Measurements from ENCODE around the gene MPP3.
"Not testable (repeated sequence)": the region's sequence is repeated elsewhere in the genome, so short reads cannot be mapped to it uniquely, and the experiment has no call there.

The MPP3 gene

GRCh38 chr17:43816336-43817320 is 16.3 kb downstream of the MPP3 start:
- DNase-seq: no peak
- intact Hi-C loops (cut with DNase I): no loop called here

- no peak for DNase-seq
- intact Hi-C loops (cut with DNase I): no loop called here
Measured at GRCh38 chr17:43814714-43815113, 18.2 kb downstream of the MPP3 start.

GRCh38 chr17:43814026-43814425 is 18.9 kb downstream of the MPP3 start:
- peak in 1 of 42 donors; percentile 18 for DNase-seq
- intact Hi-C loops (cut with DNase I): no loop called here

GRCh38 chr17:43813386-43813785 is 19.6 kb downstream of the MPP3 start:
- intact Hi-C loops (cut with DNase I): no loop called here
- no peak for DNase-seq

- DNase-seq: no peak
- intact Hi-C loops (cut with DNase I): no loop called here
Measured at GRCh38 chr17:43812396-43813265, 20.3 kb downstream of the MPP3 start.

- peak in 1 of 42 donors; percentile 29 for DNase-seq
- intact Hi-C loops (cut with DNase I): no loop called here
Measured at GRCh38 chr17:43810823-43811222, 22.1 kb downstream of the MPP3 start.

GRCh38 chr17:43810226-43810715 is 22.7 kb downstream of the MPP3 start:
- intact Hi-C loops (cut with DNase I): no loop called here
- DNase-seq: peak in 1 of 42 donors; percentile 38

GRCh38 chr17:43809121-43809520 is 23.8 kb downstream of the MPP3 start:
- intact Hi-C loops (cut with DNase I): no loop called here
- peak in 1 of 42 donors; percentile 12 for DNase-seq

GRCh38 chr17:43808076-43808475 is 24.9 kb downstream of the MPP3 start:
- intact Hi-C loops (cut with DNase I): no loop called here
- DNase-seq: peak in 1 of 42 donors; percentile 30

GRCh38 chr17:43805117-43805516 is 27.8 kb downstream of the MPP3 start:
- DNase-seq: no peak
- intact Hi-C loops (cut with DNase I): no loop called here

GRCh38 chr17:43803758-43804157 is 29.2 kb downstream of the MPP3 start:
- DNase-seq: peak in 1 of 42 donors; percentile 28

GRCh38 chr17:43801844-43802243 is 31.1 kb downstream of the MPP3 start:
- intact Hi-C loops (cut with DNase I): no loop called here

More at GRCh38 chr17:43803758-43804157, 29.2 kb downstream of the MPP3 start:
- intact Hi-C loops (cut with DNase I): no loop called here

GRCh38 chr17:43800736-43801135 is 32.2 kb downstream of the MPP3 start:
- intact Hi-C loops (cut with DNase I): no loop called here
- DNase-seq: peak in 7 of 42 donors; percentile 28 to 68 (median 36)

More at GRCh38 chr17:43801844-43802243, 31.1 kb downstream of the MPP3 start:
- DNase-seq: no peak

- DNase-seq: peak in 1 of 42 donors; percentile 10
- intact Hi-C loops (cut with DNase I): no loop called here
Measured at GRCh38 chr17:43799047-43799446, 33.9 kb downstream of the MPP3 start.

- intact Hi-C loops (cut with DNase I); DNase-seq: not testable (repeated sequence)
Measured at GRCh38 chr17:43798024-43798423, 34.9 kb downstream of the MPP3 start.

- DNase-seq; intact Hi-C loops (cut with DNase I): not testable (repeated sequence)
Measured at GRCh38 chr17:43792668-43793067, 40.3 kb downstream of the MPP3 start.

- peak in 1 of 42 donors; percentile 43 for DNase-seq
- intact Hi-C loops (cut with DNase I): no loop called here
Measured at GRCh38 chr17:43791589-43791988, 41.4 kb downstream of the MPP3 start.

GRCh38 chr17:43790311-43790940 is 42.5 kb downstream of the MPP3 start:
- peak in 3 of 42 donors; percentile 26 to 40 (median 39) for DNase-seq
- intact Hi-C loops (cut with DNase I): no loop called here

GRCh38 chr17:43789482-43789881 is 43.5 kb downstream of the MPP3 start:
- no peak for DNase-seq
- intact Hi-C loops (cut with DNase I): no loop called here
